NB4 (cell line): ENCODE data around the gene MAPK8IP3.

Experiments
- DNase-seq: peaks from one replicate; pipeline ENCODE4 v3.0.0; 2010; ENCODE audit warnings: low read depth
- H3K4me3 ChIP-seq: one replicate; pipeline ENCODE4 v1.5.1; 2011; ENCODE audit warnings: mild to moderate bottlenecking, low read depth, low read length, moderate library complexity
- MYC ChIP-seq: IDR thresholded peaks from 2 replicates; pipeline ENCODE4 v1.6.1; 2011; ENCODE audit warnings: low read depth, low read length
- POLR2A ChIP-seq: IDR thresholded peaks from 2 replicates; pipeline ENCODE4 v1.6.1; 2011; ENCODE audit warnings: mild to moderate bottlenecking; ENCODE audit not compliant: insufficient read length; ENCODE audit errors: extremely low read depth
- TF ChIP-seq, protein P1 (sequence below): IDR thresholded peaks from one replicate; pipeline ENCODE4 v1.5.1; 2012; ENCODE audit warnings: low read depth, low read length
- TF ChIP-seq, protein P2 (sequence below): IDR thresholded peaks from 2 replicates; pipeline ENCODE4 v1.6.1; 2011; ENCODE audit warnings: low read depth, low read length

MAPK8IP3 gene

DNA sequence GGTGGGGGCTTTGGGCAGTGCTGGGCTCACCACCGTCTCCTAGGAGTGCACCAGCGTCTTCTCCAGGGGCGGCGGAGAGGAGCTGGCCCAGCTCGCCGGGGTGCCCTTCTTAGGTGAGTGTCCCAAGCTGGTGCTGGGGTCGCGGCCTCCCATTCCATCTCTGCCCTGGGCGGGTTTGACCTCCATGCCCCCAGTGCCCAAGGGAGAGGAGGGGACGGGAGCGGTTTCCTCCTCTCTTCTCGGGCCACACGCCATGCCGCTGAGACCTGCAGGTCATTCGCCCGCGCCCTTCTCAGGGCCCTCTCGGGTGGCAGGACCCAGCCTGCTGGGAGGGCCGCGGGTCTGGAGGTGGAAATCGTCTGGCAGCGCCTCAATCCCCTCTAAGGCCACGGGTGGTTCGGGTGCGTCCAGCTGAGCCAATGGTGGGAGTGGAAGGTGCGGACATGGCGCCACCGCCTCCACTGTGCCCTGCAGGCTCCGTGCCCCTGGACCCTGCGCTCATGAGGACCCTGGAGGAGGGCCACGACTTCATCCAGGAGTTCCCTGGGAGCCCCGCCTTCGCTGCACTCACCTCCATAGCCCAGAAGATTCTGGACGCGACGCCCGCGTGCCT lies 82.2 kb downstream of the MAPK8IP3 start:
- no peak for DNase-seq
- TF ChIP-seq POLR2A: no peak
- TF ChIP-seq MYC: no peak
- TF ChIP-seq, protein P1, sequence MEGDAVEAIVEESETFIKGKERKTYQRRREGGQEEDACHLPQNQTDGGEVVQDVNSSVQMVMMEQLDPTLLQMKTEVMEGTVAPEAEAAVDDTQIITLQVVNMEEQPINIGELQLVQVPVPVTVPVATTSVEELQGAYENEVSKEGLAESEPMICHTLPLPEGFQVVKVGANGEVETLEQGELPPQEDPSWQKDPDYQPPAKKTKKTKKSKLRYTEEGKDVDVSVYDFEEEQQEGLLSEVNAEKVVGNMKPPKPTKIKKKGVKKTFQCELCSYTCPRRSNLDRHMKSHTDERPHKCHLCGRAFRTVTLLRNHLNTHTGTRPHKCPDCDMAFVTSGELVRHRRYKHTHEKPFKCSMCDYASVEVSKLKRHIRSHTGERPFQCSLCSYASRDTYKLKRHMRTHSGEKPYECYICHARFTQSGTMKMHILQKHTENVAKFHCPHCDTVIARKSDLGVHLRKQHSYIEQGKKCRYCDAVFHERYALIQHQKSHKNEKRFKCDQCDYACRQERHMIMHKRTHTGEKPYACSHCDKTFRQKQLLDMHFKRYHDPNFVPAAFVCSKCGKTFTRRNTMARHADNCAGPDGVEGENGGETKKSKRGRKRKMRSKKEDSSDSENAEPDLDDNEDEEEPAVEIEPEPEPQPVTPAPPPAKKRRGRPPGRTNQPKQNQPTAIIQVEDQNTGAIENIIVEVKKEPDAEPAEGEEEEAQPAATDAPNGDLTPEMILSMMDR: no peak
- TF ChIP-seq, protein P2, sequence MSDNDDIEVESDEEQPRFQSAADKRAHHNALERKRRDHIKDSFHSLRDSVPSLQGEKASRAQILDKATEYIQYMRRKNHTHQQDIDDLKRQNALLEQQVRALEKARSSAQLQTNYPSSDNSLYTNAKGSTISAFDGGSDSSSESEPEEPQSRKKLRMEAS: no peak

GRCh38 chr16:1788708-1789100 lies 82.7 kb downstream of the MAPK8IP3 start:
- TF ChIP-seq, protein P2: no peak
- no peak for TF ChIP-seq MYC
- no peak for TF ChIP-seq POLR2A
- TF ChIP-seq, protein P1: no peak
- DNase-seq: no peak
- H3K4me3 ChIP-seq: no peak overlapping the region

More for the DNA sequence above, 82.2 kb downstream of the MAPK8IP3 start:
- no peak overlapping the region for H3K4me3 ChIP-seq

- no peak overlapping the region for H3K4me3 ChIP-seq
- TF ChIP-seq MYC: no peak
- TF ChIP-seq POLR2A: no peak
- TF ChIP-seq, protein P1: no peak
- TF ChIP-seq, protein P2: no peak
- DNase-seq: no peak
These were observed 83.6 kb downstream of the MAPK8IP3 start for GRCh38 chr16:1789643-1790045.

DNA sequence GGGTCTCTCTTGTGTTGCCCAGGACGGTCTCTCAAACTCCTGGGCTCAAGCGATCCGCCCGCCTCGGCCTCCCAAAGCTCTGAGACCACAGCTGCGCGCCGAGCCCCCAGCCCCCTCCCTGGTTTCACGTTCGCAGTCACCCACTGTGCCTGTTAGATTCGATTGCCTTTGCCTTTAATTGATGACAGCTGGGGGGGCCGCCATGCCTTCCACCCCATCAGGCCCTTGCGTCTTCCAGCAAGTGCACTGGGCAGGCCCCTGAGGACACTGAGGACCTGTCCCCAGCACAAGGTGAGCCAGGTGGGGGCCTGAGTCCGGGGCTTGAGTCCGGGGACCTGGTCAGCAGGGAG lies 84.2 kb downstream of the MAPK8IP3 start:
- DNase-seq: no peak
- TF ChIP-seq, protein P2: no peak
- TF ChIP-seq, protein P1: no peak
- TF ChIP-seq MYC (no peak), POLR2A (no peak)
- no peak overlapping the region for H3K4me3 ChIP-seq

DNA sequence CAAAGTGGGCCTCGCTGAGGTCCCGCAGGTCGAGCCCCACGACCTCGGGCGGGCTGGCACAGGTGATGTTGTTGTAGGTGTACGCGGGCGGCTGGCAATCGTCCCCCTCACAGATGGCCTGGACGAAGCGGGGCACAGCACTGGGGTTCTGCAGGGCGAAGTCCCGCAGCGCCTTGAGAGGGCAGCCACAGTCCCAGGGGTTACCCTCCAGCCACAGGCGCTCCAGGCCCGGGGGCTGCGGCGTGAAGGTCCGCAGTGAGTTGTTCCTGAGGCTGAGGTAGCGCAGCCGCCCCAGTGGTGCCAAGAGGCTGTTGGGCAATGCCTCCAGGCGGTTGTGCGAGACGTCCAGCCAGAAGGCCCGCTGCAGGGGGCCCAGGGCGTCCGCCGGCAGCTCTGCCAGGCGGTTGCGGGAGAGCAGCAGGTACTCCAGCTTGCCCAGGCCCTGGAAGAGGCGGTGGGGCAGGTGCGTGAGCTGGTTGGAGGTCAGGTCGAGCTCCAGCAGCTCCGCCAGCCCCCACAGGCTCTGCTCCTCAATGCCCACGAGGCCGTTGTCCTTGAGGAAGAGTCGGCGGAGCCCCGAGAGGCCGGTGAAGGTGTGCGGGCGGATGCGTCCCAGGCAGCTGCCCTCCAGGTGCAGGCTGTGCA lies 84.7 kb downstream of the MAPK8IP3 start:
- no peak overlapping the region for H3K4me3 ChIP-seq
- TF ChIP-seq, protein P1: no peak
- TF ChIP-seq, protein P2: no peak
- no peak for TF ChIP-seq MYC
- DNase-seq: no peak
